HUES48 (cell line): ENCODE results near the gene DHODH.
A peak's percentile ranks its signal among the peaks of the same experiment; 100 is the strongest.
"Not testable (repeated sequence)": the region's sequence is repeated elsewhere in the genome, so short reads cannot be mapped to it uniquely, and the experiment has no call there.

Source experiments
- H3K27ac ChIP-seq: one replicate; pipeline ENCODE4 v1.7.0; 2013; ENCODE audit warnings: low read depth, low read length, inconsistent platforms
- H3K27me3 ChIP-seq: 2 replicates; pipeline ENCODE4 v1.6.1; 2013; ENCODE audit warnings: mild to moderate bottlenecking, low read length; ENCODE audit not compliant: control insufficient read depth, insufficient read depth
- H3K36me3 ChIP-seq: 2 replicates; pipeline ENCODE4 v1.6.1; 2013; ENCODE audit warnings: low read length; ENCODE audit not compliant: control insufficient read depth, insufficient read depth
- H3K4me1 ChIP-seq: 2 replicates; pipeline ENCODE4 v1.6.1; 2013; ENCODE audit warnings: mild to moderate bottlenecking, low read length; ENCODE audit not compliant: control insufficient read depth, insufficient read depth
- H3K4me3 ChIP-seq: 2 replicates; pipeline ENCODE4 v1.5.1; 2013; ENCODE audit warnings: mild to moderate bottlenecking, low read depth, low read length
- H3K9ac ChIP-seq: 2 replicates; pipeline ENCODE4 v1.6.1; 2013; ENCODE audit warnings: mild to moderate bottlenecking, low read depth, low read length, moderate library complexity
- H3K9me3 ChIP-seq: 2 replicates; pipeline ENCODE4 v1.6.1; 2013; ENCODE audit warnings: low read length; ENCODE audit not compliant: control insufficient read depth, insufficient read depth

Gene DHODH

GRCh38 chr16:71985262-71985974 lies 23.1 kb upstream of the DHODH start:
- Histone ChIP-seq H3K9me3 (no peaks in the 10 kb centered on the region), H3K36me3 (no peaks in the 10 kb centered on the region), H3K9ac (no peak overlapping the region), H3K27me3 (no peaks in the 10 kb centered on the region), H3K4me1 (no peaks in the 10 kb centered on the region), H3K27ac (no peak overlapping the region), H3K4me3 (no peak overlapping the region)

GRCh38 chr16:71986131-71986530 lies 22.4 kb upstream of the DHODH start:
- no peaks in the 10 kb centered on the region for H3K4me1 ChIP-seq
- no peaks in the 10 kb centered on the region for H3K36me3 ChIP-seq
- H3K27ac ChIP-seq, result no peak overlapping the region
- H3K9me3 ChIP-seq, result no peaks in the 10 kb centered on the region
- H3K9ac ChIP-seq, result no peak overlapping the region
- no peaks in the 10 kb centered on the region for H3K27me3 ChIP-seq
- no peak overlapping the region for H3K4me3 ChIP-seq

GRCh38 chr16:71995038-71995437 lies 13.5 kb upstream of the DHODH start:
- no peaks in the 10 kb centered on the region for H3K36me3 ChIP-seq
- H3K27ac ChIP-seq, result no peak overlapping the region
- no peaks in the 10 kb centered on the region for H3K9me3 ChIP-seq
- no peaks in the 10 kb centered on the region for H3K27me3 ChIP-seq
- H3K4me3 ChIP-seq, result no peak overlapping the region
- no peak overlapping the region for H3K9ac ChIP-seq
- no peaks in the 10 kb centered on the region for H3K4me1 ChIP-seq

GRCh38 chr16:71997578-71997977 lies 11.0 kb upstream of the DHODH start:
- not testable (repeated sequence) for H3K9me3 ChIP-seq, H3K27me3 ChIP-seq, H3K36me3 ChIP-seq, H3K27ac ChIP-seq, H3K4me1 ChIP-seq, H3K4me3 ChIP-seq, H3K9ac ChIP-seq

- no peak overlapping the region for H3K4me3 ChIP-seq
- no peak overlapping the region for H3K9ac ChIP-seq
- H3K27ac ChIP-seq, result no peak overlapping the region
- no peaks in the 10 kb centered on the region for H3K27me3 ChIP-seq
- no peaks in the 10 kb centered on the region for H3K9me3 ChIP-seq
- H3K36me3 ChIP-seq, result no peaks in the 10 kb centered on the region
- H3K4me1 ChIP-seq, result no peaks in the 10 kb centered on the region
Observed at GRCh38 chr16:72001180-72001874, 7.2 kb upstream of the DHODH start.

GRCh38 chr16:72002619-72003018 lies 5.9 kb upstream of the DHODH start:
- Histone ChIP-seq H3K4me3 (no peak overlapping the region), H3K27ac (no peak overlapping the region), H3K9me3 (no peaks in the 10 kb centered on the region), H3K27me3 (no peaks in the 10 kb centered on the region), H3K4me1 (no peaks in the 10 kb centered on the region), H3K9ac (no peak overlapping the region), H3K36me3 (no peaks in the 10 kb centered on the region)

GRCh38 chr16:72008065-72008423 lies 500 bp upstream of the DHODH start:
- H3K9me3 ChIP-seq, H3K9ac ChIP-seq, H3K27me3 ChIP-seq, H3K4me1 ChIP-seq: not testable (repeated sequence)
- Histone ChIP-seq H3K36me3 (peaks cover 15% of the 10 kb centered on the region), H3K4me3 (peak overlapping the region; percentile 43; the same call in 1 of the 2 replicates), H3K27ac (peak overlapping the region; percentile 21)

- Histone ChIP-seq H3K27ac (no peak overlapping the region), H3K9ac (no peak overlapping the region), H3K4me1 (no peaks in the 10 kb centered on the region), H3K9me3 (no peaks in the 10 kb centered on the region), H3K27me3 (no peaks in the 10 kb centered on the region), H3K4me3 (0 out of 2 replicates have a peak overlapping the region, but pooled peaks have one; percentile 13), H3K36me3 (peaks cover 33% of the 10 kb centered on the region)
Observed at GRCh38 chr16:72009779-72010178, 1.2 kb downstream of the DHODH start.

GRCh38 chr16:72012607-72013006 lies 4.1 kb downstream of the DHODH start:
- Histone ChIP-seq H3K4me1 (no peaks in the 10 kb centered on the region), H3K4me3 (no peak overlapping the region), H3K36me3 (peaks cover 60% of the 10 kb centered on the region), H3K27ac (no peak overlapping the region), H3K9me3 (no peaks in the 10 kb centered on the region), H3K9ac (no peak overlapping the region), H3K27me3 (no peaks in the 10 kb centered on the region)

GRCh38 chr16:72013389-72013788 lies 4.8 kb downstream of the DHODH start:
- Histone ChIP-seq H3K4me3 (no peak overlapping the region), H3K27me3 (no peaks in the 10 kb centered on the region), H3K4me1 (no peaks in the 10 kb centered on the region), H3K36me3 (peaks cover 66% of the 10 kb centered on the region), H3K27ac (no peak overlapping the region), H3K9me3 (no peaks in the 10 kb centered on the region), H3K9ac (no peak overlapping the region)

GRCh38 chr16:72013888-72014581 lies 5.5 kb downstream of the DHODH start:
- H3K36me3 ChIP-seq, result peaks cover 70% of the 10 kb centered on the region
- no peaks in the 10 kb centered on the region for H3K4me1 ChIP-seq
- no peaks in the 10 kb centered on the region for H3K9me3 ChIP-seq
- H3K27ac ChIP-seq, result no peak overlapping the region
- H3K27me3 ChIP-seq, result no peaks in the 10 kb centered on the region
- no peak overlapping the region for H3K9ac ChIP-seq
- H3K4me3 ChIP-seq, result no peak overlapping the region
